OCI-M2 (cell line): ENCODE measurements around the gene KCTD16.

ENCODE experiments used
- DNase-seq: peaks from one replicate; lab custom pipeline; 2025; ENCODE audit not compliant: unreplicated experiment; lab: John Stamatoyannopoulos, UW

The KCTD16 gene

DNA sequence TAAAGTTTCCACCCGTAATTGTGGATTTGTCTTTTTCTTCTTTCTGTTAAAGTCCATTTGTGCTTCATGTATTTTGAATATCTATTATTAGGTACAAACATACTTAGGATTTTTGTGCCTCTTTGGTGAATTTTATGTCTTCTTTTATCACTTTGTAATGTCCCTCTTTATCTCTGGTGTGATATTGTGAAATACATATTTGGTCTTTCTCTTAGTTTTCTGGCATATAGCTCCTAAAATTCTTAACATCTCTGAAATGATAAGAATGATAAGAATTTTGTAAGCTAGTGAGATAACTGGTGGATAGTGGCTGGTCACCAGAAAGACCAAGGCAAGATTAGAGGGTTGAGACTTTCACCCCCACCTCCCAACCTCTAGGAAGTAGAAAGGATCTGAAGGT, 111.1 kb downstream of the KCTD16 start:
- DNase-seq = no peak

DNA sequence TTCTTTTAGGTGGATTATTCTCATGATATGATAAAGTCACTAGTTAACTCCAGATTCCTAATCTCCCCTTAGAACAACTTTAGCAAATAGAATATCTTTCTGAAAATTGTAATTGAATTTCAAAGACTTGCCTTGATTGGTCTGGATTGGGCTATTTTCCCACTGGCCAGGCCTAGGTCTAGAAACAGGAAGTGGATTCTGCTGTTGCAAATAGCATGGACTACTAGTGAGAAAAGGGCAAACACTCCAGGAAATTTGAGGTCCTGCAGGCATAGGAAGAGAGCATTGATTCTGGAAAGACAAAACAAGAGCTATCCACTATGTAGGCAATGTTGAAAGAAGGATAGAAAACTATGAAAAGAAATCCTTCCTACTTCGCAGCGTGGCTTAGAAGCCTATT, 113.4 kb downstream of the KCTD16 start:
- DNase-seq = no peak

DNA sequence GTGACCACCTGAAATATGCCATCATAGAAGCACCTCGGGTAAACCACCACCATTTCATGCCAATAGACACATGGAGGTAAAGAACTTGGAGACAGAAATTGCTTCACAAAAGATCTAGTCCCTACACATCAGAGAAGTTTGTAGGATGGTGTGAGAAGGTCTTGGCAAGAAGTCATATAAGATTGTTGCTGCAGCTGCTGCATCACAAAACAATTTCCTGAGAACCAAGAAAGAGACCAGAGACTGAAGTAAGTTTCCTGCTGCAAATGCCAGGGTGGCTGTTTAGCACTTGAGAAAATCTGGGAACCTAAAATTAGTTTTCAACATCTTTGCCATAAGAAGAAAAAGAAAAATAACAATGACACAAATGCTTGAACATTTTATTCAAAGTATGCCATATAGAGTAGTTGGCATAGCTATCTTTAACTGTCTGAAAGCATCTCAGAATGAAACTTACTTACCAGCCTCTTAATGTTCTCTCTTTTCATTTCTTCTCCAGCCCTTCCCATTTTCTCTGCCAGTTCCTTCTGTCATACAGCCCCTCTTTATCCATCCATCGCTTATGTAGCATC, 114.3 kb downstream of the KCTD16 start:
- no peak for DNase-seq

DNA sequence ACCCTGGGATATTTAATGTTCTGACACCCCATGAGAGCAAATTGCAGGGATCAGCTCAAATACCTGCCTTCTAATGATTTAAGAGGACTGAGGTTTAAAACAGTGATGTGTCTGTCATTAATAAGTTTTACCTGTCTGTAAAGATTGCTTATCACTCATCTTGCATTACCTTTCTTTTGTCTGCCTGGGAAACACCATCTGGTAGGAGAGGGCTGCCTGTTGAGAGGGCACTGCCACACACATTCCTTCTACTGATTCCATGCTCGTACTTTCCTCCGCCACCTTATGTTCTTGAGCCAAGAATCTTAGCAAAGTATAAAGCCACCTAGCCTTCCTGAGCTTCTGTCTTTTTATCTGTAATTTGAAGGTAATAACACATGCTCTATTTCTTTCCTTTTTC, 118.6 kb downstream of the KCTD16 start:
- DNase-seq = no peak

DNA sequence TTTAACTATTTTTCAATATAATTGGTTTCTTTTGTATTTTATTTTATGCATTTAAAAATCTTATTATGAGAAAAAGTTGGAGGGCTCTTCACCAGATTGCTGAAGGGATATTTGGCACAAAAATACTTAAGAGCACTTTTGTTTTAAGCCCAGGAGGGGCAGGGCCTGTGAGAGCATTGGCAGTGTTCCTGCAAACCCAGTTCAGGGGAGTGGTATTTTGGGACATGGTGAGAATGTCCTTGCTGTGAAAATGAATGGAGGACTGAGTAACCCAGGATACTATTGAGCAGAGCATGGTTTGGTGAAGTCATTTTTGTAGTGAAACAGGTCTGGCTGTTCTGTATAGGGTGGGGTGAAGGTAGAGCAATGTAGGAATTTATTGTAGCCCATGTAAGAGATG, 121.4 kb downstream of the KCTD16 start:
- no peak for DNase-seq

DNA sequence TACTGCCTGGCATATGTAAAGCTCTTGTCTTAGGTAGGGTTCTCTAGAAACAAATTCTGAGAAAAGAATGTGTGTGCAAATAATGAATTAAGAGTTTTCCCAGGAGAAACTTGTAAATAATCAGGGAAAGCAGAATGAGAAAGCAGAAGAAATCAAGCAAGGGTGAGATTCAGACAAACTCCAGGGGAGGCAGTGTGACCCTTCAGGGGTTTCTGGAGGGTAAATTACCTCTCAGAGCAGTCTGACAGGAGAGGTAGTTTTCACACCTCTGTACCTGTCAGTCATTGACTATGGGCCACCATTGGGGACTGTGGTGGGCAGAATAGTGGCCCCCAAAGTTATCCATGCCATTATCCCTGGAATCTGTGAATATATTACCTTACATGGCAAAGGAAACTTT, 124.6 kb downstream of the KCTD16 start:
- no peak for DNase-seq

DNA sequence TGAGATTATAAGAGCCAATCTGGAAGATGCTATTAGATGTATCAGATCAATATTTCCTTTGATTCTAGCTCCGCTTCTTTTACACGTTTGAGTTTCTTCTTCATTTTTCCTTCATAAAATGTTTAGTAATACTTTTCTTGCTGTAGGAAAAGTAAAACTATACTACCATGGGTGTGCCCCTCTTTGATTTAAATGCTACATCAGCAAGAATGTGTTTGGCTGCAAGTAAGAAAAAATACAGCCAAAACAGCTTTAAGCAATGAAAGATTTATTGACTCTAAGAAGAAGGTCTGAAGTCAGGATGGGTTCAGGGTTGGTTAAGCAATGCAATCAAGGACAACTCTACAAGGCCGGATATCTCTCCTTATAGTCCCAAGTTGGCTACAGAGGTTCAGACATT, 126.4 kb downstream of the KCTD16 start:
- no peak for DNase-seq

DNA sequence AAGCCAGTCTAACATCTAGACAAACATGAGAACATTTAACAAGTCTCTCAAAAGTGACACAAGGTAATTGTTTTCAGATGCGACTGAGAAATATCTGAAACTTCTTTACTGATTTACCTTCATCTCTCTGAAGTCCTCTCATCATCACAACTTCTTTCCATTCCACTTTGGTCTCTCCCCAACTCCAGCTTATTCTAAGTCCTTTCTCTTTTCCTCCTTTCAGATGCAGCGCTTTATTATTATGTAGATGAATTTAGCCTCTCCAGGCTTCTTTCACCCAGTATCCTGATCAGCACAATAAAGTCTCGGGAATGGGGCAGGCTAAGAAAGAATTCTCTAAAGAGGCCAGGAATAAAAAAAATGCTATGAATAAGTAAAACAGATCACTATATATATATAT, 128.0 kb downstream of the KCTD16 start:
- no peak for DNase-seq

DNA sequence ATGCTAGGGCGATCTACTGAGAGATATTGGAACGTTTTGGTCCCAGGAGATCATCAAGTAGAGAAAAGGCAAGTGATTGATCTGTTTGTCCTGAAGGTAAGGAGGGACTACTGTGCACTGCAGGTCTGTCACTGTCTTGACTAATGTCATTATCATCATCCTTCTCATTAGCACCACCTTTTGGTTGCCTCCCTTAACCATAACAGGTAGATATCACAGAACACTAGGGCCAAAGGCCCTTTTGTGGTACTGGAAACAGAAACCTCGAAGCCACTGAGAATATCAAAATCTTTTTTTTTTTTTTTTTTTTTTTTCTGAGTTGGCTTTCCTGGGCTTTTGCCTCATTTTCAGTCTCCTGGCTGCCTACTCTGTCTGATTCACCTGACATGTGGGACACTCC, 134.0 kb downstream of the KCTD16 start:
- no peak for DNase-seq

DNA sequence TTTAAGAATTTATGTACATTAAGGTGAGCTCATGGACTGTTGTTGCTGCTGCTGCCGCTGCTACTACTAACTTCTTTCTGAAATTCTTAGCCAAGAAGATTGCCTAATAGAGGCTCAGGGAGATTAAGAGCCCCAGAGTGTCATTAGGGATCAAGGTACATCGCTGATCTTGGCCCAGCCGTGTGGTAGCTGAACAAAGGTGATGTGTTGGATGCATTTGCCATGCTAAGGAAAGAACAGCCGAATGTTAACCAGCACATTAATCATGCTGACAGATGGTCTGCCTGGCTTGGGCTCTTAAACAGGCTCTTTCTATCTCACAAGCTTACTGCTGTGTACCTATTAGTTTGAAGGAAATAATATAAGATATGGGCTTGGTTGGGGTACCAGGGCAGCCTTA, 137.1 kb downstream of the KCTD16 start:
- DNase-seq = no peak

DNA sequence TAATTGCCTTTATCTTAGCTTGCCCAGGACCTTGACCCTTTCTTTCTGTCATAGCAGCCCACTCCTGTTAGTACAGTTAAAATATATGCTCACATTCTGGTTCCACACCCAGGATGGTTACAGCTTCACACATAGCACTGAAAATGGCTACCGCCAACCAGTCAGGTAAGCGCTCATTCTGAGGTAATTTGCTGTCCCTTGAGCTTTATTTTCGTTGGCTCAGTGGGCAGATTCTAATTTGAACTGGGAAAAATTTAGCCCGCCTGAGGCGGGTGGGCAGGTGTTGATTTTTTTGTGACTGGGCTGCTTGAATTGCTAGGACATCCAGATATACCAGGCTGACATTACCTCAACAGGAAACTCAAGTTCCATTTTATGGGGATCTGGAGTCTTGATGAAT, 137.5 kb downstream of the KCTD16 start:
- DNase-seq = no peak

DNA sequence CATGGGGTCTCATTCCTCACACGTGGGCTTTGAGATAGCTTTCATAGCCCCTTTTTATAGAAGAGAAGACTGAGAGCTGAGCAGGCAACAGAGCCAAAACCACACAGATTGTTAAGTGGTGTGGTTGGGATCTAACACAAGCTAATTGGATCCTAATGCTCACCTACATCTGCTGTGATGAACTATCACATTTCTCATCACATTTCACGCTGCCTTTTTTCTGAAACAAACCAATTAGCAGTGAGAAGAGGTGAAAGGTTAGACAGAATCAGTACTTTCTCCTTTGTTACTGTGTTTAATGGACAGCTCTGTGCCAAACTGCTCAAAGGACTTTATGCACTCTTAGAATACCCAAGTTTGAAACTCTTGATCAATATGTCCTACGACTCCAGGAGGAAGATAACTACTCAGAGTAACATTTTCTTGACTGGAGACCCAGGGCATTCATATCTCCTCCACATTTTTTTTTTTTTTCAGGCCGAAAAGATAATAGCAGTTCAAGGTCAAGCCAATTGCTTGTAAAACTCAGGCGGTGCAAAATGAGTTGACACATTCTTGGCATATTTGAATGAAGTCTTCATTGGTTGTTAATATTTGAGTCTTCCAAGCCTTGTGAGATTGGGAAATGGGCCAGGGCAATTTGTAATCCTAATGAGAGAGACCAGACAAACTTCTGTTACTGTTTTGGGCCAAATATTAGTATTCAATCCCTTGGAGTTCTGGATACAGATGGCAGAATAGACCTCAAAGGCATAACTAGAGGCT, 138.4 kb downstream of the KCTD16 start:
- DNase-seq = no peak

DNA sequence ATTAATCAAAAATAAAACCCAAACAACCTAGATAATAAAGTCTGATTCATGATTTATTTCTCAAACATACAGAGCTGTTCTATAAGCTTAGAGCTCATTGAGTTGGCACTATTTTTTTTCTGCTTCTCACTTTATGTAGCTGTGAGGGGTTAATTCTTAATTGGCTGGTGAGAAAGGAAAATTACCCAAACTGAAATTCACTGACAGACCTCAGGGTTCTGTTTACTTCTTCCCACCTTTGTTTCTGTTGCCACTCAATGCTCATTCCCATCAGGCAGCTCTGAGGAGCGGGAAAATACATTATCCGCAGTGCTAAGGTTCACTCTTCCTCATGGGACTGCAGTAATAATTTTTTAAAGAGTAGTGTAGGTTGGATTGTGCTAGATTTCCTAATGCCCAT, 139.9 kb downstream of the KCTD16 start:
- DNase-seq = no peak

DNA sequence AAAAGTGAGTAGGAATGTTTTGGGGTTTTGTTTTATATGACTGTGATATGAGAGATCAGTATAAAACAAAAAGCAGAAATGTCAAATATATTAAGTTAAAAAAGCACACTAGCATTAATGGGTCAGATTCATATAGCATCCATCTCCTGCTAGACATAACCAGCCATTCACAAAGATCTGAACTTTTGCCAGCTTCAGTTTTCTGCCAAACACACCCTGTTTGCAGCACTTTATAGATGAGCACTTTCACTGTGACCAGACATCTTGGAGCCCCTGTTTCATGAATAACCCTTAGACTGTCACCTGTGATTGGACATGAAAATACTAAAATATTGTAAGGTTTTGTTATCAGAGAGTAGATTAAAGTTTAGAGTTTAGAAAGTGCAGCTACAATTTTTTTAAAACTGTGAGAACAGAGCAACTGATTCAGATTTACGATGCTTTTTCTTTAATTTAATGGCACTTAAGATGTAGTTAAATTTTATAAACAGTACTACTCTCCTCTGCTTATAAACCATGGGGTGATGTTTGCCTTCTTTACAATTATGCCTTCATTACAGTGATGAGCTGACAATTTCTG, 142.6 kb downstream of the KCTD16 start:
- no peak for DNase-seq

DNA sequence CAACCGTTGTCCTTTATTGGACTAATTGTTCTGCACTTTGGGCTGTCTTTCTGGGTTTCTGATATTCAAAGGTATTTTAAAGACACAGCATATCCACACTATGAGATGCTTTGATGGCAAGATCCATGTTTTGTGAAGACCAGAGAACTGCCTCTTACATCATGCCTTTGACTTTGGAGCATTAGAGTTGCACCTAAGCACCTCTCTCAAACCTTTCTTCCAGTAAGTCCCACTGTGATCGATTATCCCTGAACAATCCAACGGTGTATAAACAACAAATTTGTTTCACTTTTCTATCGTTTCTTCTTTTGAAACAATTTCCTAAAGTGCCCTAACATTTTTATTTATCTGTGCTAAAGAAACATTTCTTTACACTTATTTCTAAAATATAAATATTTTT, 144.4 kb downstream of the KCTD16 start:
- DNase-seq = no peak

DNA sequence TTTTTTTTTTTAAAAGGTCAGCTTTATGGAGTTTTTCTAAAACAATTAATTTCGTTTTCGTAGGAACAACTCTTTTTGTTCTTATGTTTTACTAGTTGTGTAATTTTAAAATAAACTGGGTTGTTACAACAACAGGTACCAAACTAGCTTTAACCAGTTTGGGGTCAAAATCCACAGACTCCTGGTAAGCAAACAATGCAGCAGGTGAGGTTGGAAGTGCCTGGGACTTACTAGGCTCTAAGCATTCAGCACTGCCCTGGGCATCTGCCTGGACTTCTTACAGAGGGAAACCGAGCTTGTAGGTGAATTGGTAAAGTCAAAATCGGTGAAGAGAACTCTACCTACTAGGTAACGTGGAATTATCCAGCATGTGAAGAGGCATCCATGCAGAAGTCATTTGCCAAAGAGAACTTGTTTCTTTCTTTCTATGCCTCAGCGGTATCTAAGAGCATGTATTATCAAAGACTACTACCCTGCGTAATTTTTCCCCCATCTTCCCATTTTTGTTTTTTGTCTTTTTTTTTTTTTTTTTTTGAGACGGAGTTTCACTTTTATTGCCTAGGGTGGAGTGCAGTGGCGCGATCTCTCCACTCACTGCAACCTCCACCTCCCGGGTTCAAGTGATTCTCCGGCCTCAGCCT, 145.4 kb downstream of the KCTD16 start:
- no peak for DNase-seq

DNA sequence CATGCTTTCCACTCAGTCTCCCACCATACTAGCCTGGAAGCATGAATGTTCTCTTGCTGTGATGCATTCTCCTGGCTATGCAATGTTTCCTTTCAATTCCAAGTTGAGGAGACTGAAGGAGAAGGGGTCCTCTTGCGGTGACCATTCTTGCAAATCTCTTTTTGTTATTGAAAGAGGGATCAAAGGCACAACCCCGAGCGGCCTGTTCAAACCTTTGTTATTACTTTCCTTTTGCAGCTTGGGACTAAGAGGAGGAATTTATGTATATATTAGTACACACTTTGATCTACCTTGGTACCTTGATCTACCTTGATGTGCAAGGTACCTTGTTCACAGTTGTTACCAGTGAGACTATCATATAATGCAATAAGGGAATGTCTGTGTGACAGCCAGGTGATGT, 147.3 kb downstream of the KCTD16 start:
- DNase-seq = no peak

DNA sequence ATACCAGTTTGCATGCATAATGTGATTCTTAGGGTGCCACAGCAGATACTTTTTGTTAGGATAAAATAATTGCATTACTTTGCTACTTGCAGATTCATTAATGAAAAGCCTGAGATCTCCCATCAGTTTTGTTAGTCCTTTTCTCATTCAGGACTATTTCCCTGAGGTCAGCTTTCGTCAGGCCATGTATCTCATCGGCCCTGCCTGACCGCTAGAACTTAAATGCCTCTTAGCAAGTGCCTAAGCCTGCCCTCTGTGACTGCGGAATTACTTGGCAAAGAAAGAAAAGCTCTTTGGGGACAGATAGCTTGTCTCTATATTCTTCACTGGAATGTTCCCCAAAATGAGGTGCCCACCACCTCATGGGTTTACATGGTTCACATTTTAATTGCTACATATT, 147.8 kb downstream of the KCTD16 start:
- DNase-seq = no peak

DNA sequence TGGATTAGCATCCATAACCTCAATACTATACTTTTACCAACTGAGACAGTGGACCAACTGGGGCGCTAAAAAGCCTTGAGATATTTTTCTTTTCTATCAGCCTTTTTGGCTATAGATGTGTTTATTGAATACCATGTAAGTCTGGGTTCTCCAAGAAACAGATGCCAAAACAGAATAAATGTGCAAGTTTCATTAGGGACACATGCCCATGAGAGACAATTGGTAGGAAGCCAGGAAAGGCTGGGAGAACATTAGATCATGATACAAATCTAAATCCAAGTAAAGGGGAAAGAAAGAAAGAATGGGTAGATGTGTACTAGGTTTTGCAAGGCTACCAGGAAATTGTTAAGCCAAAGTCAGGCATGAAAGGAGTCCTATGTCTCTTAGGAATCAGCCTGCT, 152.5 kb downstream of the KCTD16 start:
- no peak for DNase-seq

DNA sequence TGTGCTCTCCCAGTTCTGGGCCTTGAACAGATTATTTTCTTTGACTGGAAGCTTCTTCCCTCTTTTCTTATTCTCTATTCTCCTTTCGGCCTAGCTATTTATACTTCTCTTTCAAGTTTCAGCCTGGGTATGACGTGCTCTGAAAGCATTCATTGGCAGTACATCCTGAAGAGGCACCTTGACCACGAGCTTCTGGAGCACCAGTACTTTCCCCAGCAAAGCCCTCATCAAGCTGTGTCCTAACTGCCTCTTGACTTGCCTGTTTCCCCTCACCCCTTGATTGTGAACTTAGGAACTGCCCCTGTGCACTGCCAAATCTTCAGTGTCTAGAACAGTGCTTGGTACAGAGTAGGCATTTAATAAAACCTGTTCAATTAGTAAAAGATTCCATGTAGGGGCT, 154.9 kb downstream of the KCTD16 start:
- DNase-seq = no peak

DNA sequence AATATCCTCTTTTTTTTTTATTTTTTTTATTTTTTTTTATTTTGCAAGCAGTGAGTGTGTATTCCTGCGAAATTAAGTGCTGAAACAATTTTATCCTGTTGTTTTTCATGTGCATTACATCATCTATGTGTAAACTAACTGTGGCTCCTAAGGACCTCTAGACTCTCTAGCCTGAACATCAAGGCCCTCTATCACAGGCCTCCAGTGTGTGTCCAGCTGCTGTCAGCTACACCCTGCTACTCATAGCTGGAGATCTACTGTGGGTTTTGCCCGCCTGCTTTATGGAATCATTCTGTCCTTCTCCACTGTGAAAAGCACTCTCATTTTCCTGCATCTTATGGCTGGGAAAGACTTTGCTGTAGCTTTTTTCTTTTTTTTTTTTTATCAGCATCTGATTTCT, 157.8 kb downstream of the KCTD16 start:
- no peak for DNase-seq

DNA sequence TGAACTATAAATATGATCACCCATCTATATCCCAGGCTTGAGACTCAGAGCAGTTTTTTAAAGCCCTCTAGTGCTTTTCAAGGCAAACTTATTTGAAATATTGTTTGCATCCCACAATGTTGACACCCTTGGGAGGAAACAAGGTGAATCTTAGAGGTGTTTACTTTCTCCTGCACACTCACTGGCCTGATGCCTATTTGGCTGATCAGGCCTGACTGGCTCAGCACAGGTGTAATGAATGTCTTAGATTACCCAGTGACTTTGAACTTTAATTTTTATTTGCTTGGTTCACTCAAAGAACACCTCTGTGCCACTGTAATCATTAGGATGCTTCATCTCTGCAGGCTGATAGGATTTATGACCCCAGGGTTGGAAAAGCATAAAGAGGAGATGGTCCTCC, 158.3 kb downstream of the KCTD16 start:
- no peak for DNase-seq
